GM21737 (cell line): ENCODE measurements around the gene REEP6.

Experiments used
- ATAC-seq: cut with Tn5 transposase; IDR thresholded peaks from one replicate; pipeline ENCODE4 v1.9.1; 2021; ENCODE audit warnings: mild to moderate bottlenecking, moderate library complexity; ENCODE audit not compliant: unreplicated experiment

REEP6 gene

DNA sequence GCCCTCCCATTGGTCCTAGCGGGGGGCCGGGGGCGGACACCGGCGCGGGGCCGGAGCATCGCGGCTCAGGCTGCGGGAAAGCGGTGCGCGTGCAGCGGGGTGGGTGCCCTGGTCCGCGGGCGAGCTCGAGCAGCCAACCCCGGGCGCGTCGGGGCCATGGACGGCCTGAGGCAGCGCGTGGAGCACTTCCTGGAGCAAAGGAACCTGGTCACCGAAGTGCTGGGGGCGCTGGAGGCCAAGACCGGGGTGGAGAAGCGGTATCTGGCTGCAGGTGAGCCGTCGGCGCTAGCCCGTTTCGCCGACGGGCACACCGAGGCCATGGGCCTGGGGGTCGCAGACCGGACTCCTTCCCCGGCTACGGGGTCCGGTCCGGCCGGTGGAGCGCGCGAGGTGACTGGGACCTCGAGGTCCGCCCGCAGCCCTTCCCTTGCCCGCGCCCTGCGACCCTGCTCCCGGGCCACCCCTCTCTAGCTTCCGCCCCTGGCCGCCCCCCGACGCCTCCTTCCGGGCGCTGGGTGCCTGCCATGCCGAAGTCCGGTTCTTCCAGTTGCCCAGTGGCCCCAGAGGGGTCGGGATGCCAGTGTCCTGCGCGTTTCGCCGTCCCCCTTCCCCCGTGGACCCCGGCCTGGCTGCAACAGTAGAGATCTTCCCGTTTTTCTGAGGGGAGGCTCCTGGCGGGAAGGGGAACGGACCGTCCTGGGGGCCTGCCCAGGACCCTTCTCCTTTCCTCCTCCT is at the start of gene REEP6:
TSS of gene REEP6 (plus strand) at position 68 of the 735 bp plus-strand sequence. CDS start at position 157, 89 bp downstream.
- ATAC-seq = no peak

DNA sequence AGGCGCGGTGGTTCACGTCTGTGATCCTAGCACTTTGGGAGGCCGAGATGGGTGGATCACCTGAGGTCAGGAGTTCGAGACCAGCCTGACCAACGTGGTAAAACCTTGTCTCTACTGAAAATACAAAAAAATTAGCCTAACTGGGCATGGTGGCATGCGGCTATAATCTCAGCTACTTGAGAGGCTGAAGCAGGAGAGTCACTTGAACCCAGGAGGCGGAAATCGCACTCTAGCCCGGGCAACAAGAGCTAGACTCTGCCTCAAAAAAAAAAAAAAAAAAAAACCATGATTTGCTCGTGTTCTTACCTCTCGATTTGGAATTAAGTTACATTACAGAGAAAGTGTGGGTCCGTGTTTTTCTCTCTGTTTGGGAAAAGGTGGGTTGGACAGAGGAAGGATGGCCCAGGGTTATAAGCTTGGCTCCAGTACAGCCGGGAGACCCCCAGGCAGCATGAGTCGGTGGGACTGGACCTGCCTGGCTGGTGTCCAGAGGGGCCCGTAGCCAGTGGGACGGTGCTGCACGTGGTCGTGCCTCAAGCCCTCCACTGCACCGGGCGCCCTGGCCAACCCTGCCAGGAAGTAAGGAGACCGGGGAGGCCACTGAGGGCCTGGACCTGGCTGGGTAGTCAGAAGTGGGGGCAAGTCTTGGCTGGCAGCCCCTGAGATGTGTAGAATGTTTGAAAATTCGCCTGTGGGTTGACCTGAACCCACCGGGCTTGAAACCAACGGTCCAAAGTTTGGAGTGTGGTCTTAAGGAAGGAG is 49.1 kb upstream of the REEP6 start:
- ATAC-seq = no peak

DNA sequence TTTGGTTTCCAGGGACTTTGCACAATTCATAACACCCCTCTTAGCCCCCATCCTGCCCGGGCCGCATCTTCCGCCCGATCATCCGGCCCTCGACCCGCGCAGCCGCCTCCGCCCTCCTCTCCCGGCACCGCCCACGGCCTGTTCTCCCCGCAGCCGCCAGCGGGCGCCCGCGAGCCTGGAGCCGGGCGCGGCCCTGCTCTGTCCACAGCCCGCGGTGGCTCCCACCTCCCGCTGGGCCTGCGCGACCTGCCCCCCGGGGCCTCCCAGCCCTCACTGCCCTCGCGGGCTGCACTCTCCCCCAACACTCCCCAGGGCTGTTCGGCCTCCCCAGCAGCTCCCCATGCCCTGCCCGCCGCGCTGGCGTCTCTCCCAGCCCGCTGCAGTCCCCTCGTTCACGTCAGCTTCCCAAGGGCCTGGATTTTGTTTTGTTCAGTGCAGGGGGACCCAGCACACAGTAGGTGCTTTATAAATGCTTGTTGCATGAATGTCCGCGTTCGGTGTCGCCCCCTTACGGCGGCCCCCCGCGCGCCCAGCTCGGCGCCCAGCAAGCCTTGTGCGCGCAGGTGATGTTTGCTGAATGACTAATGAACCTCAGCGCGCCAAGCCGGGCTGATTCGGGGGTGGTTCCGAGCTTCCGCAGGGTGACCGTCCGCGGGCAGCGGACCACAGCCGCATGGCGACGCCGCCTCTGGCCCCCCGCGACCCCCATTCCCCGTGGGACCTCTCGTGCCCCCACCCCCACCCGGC is 45.6 kb upstream of the REEP6 start:
- ATAC-seq = peak; percentile 72

DNA sequence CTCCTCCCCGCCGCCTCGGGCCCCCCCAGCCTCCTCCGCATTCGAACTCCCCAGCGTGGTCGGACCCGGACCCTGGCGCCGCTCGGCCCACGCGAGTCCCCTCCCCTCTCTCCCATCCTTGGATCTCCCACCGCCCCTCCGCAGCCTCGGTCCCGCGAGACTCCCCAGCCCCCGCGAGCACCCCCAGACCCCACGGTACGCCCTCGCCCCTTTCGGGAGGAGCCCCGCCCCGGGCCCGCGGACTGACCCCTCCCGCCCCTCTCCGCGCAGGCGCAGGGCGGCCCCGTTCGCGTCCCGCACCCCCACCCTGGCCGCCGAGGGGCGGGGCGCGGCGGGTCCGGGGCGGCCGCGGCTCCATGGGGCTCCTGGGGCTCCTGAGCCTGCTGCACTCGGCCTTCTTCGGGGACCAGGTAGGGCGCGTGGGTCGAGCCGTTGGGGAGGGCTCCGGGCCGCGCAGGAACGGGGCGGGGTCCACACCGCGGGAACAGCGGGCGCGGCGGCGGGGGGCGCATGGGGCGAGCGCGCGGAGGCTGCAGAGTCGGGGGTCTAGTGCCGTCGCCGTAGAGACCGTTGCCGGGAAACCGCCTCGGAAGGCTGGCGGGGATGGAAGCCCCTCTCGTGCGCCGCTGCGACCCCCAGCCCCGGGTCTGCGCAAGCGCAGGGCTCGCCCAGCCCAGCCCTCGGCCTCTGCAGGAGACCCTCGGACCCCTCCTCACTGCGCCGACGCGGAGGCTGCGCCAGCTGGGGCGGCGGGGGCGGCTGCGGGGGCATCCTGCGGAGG is 44.9 kb upstream of the REEP6 start:
- ATAC-seq = no peak

DNA sequence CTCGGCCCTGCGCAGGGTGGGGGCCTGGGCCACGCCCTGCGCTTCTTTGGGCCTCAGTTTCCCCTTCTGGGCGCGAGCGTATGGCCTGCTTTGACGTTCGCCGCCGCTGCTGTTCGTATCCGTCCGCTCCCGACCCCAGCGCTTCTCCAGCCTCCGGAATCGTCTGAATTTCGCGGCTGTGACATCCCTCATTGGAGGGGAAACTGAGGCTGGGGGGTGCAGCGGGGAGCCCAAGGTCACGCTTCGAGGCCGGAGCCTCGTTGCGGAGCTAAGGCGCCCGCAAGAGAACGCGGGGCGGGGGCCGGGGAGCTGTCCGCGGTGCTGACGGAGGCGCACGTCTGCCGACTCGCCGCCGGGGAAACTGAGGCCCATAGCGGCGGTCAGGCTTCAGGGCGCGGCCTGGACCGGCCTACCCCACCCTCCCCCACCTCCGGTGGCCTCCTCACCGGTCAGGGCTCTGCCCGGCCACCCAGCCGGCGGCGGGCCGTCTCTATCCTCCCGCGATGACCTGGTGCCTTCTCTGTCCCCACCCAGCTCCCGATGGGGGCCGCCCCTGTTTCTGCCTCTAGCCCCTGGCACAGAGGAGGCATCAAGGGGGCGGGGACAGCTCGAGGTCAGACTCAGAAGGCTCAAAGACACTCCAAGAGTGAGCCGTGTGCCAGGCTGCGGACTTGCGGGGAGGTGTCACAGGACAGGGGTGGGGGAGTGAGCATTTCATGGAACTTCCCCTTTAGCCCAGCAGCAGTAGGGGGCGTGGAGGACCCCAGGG is 44.1 kb upstream of the REEP6 start:
- no peak for ATAC-seq

DNA sequence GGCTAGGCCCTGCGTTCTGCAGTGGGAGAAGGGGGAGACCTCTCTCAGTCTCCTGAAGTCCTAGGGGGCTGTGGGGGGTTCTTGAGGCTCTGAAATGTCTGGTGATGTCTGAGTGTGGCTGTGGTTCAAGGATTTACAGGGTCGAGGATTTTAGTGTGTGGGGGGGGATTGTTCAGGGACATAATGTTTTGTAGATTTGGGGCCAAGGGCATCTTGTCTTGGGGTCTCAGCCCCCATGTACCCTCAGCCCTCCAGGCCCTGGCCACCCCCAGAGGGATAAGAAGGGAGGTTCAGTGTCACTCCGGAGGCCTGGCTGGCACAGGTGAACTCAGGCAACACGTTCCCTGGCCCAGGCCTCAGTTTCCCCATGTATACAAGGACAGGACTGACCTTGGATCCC is 43.5 kb upstream of the REEP6 start:
- no peak for ATAC-seq

DNA sequence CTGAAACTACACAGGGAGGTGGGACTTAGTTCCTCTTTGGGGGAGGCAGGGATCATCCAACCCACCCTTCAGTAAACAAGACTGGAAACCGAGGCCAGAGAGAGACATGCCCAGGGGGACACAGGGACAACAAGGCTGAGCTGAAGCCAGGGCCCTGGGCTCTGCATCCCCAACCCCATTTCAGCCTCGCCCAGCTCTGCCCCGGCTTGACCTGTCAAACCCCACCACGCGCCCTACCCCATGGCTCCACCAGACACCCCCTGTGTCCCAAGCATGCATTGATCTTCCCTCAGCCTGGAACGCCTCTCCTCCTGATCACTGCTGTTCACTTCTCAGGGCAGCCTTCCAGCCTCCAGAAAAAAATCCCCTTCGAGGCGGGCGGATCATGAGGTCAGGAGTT is 43.0 kb upstream of the REEP6 start:
- ATAC-seq = no peak

DNA sequence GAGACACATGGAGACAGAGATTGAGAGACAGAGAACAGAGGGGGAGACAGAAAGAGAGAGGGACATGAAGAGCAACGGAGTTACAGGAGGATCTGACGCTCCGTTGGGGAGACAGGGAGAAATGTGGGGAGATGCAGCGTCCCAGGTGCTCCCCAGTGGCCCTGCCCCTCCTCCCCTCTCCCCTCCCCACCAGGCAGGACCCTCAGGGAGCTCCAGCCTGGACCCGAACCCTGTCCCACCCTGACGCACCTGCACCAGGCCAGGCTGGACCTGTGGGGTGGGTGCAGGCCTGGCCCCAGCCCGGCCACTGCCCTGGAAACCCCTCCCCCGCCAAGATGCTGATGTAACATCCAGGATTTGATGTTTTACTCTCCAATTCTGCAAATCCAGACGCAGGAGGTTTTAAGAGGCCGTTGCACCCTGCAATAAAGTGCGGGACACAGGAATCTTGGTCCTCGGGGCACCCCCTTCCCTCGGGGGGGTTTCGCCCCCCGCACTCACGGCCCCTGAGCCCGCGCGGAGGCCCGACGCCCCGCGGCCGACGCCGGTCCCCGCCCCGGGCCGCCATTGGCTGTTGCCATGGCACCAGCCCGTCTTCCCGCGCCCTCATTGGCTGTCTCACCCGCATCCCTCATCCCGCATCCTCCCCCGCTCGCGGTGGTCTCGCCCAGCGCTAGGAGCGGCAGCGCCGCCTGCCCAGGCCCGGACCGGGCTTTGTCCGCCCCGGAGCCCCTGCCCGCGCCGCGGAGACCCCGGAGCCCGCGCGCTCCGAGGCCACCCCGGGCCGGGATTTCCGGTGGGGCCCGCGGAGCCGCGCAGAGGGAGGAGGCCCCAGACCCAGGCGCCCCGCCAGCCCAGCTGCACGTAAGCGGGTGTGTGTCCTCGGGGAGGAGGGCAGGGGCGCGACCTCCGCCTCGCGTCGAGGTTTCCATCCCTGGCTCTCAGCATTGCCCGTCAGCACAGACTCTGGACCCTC is 41.2 kb upstream of the REEP6 start, which contains the start of gene APC2:
TSS of gene APC2 (plus strand) at position 655 of the 976 bp plus-strand sequence. CDS start 2,881 bp downstream, outside the sequence.
- ATAC-seq = no peak

DNA sequence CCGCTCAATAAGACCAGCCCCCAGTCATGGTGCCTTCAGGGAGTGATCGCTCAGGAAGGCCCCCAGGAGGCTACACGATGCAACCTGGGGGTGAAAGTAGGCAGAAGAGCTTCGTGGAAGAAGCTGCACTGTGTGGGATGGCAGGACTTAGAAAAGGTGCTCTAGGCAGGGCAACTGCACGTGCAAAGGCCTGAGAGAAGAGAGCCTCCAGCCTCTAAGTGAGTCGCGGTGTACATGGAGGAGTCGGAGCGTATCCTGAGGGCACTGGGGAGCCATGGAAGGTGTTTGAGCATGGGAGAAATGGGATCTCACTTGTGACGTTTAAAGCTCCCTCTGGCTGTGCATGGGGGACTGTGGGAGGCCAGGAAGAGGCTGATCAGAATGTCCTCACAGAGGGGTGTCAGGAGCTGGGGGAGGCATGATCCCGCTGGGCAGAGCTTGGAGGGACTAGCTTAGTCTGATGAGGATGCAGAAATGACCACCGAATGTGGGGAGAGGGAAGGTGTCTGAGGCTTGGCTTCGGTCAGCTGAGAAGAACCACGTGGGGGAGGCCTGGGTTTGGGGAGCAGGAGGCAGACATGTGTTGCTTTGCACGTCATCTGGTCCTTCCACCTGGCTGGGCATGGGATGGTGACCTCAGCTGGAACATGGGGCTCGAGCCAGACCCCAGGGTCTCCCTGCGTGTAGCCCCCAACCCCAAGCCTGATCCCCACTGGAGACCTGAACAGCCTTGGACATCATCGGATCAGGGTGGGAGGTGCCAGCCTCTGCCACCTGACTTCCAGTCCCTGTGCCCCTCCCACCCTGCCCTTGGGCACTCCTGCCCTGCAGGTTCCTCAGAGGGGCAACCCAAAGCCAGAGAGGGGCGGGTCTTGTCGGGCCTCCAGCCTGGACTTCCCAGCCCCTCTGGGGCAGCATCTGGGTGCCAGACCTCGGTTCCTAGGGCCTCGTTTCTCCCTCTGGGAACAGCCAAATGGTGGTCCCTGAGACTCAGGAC is 39.9 kb upstream of the REEP6 start:
- ATAC-seq = no peak

DNA sequence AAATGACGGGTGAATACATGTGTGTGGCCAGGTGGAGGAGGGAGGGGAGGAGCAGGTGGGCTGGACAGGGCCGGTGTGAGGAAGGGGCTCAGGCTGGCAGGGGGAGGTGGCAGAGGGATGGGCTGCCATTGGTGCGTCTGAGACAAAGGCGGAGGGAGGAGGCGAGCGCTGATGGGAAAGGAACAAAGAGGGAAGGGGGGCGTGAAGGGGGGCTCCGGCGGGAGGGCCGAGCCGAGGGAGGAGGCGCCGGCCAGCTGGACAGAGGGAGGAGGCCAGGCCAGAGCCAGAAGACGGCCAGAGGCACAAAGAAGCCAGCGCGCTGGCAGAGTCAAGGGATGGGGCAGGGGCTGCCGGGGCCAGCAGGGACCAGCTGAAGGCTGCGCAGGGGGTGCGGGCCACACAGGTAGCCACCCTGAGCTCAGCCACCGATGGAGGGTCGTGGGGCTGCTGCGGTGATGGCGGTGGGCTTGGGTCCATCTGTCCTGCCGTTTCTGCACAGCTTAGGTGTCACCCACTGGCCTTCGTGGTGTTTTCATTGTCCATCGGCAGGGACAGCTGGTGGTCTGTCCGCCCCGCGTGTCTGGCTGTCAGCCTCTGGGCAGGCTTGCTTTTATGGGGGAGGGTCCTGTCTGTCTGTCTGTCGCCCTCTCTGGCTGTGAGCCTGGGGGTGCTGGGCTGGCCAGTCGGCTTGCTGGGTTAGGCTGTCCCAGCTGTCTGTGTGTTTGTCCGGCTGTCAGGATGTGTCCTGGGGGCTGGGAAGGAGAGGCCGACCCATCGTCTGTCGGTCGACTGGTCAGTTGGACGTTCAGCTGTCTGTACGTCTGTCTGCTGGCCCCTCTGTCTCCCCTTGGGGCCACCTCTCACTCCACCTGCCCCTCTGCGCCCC is 38.8 kb upstream of the REEP6 start:
- ATAC-seq = no peak

DNA sequence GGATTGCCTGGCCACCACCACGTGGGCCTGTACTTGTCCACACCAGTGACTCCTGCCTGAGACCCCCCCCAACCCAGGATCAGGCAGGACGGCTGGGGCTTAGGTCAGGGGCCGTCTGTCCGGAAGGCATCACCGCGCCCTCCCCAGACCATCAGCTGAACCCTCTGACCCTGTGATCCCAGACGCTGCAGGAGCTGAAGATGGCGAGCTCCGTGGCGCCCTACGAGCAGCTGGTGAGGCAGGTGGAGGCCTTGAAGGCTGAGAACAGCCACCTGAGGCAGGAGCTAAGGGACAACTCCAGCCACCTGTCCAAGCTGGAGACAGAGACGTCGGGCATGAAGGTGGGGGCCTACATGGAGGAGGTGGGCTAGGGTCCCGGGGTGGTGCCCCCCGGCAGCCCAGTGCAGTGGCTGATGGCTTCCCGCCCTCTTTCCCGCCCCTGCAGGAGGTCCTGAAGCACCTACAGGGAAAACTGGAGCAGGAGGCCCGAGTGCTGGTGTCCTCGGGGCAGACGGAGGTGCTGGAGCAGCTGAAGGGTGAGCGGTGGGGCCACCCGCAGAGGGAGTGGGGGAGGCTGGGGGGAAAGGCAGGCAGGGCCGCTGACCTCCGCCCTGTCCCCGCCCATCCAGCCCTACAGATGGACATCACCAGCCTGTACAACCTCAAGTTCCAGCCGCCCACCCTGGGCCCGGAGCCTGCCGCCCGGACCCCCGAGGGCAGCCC is 38.0 kb upstream of the REEP6 start:
- ATAC-seq = no peak

DNA sequence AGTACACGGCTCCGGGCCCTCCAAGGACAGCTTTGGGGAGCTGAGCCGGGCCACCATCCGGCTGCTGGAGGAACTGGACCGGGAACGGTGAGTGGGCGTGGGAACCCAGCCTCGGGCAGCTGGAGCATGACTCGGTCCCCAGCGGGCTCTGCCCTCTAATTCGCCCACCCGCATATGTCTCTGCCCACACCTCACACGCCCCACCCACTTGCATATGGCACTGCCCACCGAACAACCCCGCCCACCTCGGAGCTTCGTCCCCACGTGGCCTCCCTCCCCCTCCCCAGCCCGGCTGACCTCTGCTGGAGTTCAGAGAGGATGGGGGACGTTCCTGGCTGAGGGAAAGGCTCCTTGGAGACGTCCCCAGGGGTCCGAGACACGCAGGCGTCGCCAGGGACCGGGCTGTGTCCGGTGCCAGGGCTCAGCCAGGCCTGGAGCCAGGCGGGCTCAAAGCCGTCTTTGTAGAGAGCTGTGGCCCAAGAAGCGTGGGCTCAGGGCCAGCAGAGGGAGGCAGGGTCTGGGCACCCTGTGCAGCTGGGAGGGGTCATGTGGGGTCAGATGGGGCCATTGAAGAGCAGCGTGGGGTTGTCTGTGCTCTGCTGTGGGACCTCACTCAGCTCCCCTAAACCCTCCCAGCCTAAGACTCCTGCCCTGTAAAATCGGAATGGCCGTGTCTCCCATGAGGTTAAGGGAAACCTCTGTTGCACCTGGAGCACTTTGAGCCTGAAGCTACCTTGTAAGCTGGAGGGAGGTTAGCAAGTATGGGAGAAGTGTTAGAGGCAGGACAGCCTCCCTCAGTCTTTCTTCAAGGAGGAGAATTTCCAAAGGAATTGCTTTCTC is 37.2 kb upstream of the REEP6 start:
- ATAC-seq = no peak

DNA sequence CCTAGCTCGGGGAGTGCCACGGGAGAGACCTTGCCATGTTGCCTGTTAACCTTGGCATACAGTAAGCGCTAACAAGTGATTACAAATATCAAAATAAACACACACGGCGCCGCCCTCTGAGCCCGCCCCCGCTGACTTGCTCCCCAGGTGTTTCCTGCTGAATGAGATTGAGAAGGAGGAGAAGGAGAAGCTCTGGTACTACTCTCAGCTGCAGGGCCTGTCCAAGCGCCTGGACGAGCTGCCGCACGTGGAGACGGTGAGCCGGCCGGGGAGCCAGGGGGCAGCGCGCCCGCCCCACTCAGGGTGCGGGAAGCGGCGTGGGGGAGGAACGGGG is 36.0 kb upstream of the REEP6 start:
- ATAC-seq = no peak

DNA sequence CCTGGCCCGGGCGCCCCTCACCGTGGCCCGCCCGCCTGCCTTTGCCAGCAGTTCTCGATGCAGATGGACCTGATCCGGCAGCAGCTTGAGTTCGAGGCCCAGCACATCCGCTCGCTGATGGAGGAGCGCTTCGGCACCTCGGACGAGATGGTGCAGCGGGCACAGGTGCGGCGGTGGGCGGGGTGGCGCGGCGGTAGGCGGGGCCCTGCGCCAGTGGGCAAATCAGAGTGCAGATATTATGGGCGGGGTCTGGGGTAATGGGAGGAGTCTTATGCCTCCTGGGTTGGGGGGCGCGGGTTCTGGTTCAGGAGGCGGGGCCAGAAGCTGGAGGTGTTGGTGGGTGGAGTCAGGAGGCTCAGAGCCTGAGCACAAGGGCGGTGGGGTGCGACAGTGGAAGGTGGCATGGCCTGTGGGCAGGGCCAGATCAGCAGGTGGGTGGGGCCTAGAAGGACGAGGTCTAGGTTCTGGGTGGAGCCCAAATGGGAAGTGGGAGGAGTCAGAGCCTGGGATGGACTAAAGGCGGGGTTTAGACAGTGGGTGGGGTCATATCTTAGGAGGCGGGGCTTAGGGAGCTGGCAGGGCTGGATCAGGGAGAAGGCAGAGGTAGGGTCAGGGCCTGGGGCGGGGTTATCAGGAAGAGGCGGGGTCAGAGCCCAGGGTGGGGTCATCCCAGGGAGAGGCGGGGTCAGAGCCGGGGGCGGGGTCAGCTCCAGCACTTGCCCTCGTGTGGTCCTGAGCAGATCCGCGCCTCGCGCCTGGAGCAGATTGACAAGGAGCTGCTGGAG is 35.5 kb upstream of the REEP6 start:
- no peak for ATAC-seq
